Psoas muscle (tissue), 8 donors: ENCODE data around the gene KIF24. TPM values are rescaled to one million over a fixed set of nuclear protein-coding genes. Genes with fewer than 3 reads are reported as not detected.
A peak's percentile ranks its signal among the peaks of the same experiment; 100 is the strongest.

ENCODE experiments used
- ATAC-seq, 4 donors: fragments of 200-7000 bp; cut with Tn5 transposase; one replicate each; pipeline ENCODE4 v1.9.1; 2020; ENCODE audit warnings: moderate library complexity in 3 of 4, mild to moderate bottlenecking in 2 of 4
- DNase-seq, 2 donors: peaks; one replicate each; pipeline ENCODE4 v3.0.0-alpha.2; 2020
- H3K27ac ChIP-seq: fragments of 200-600 bp; one replicate; pipeline ENCODE4 v1.8.0; 2022
- H3K27me3 ChIP-seq, 3 donors: fragments of 200-600 bp in 1 of 3; one replicate each; pipeline versions ENCODE4 v1.6.1 to v1.8.0; 2013 to 2022; ENCODE audit warnings: low read length in 2 of 3, mild to moderate bottlenecking in 2 of 3, moderate library complexity in 1 of 3; ENCODE audit not compliant: insufficient read depth in 3 of 3
- H3K36me3 ChIP-seq, 2 donors: fragments of 200-600 bp in 1 of 2; one replicate each; pipeline versions ENCODE4 v1.6.1 to v1.8.0; 2013 to 2022; ENCODE audit warnings: low read depth in 1 of 2, mild to moderate bottlenecking in 1 of 2, moderate library complexity in 1 of 2; ENCODE audit not compliant: insufficient read depth in 1 of 2
- H3K4me1 ChIP-seq: fragments of 200-600 bp; one replicate; pipeline ENCODE4 v1.8.0; 2022
- H3K4me3 ChIP-seq: fragments of 200-600 bp; one replicate; pipeline ENCODE4 v1.8.0; 2022; ENCODE audit warnings: mild to moderate bottlenecking
- H3K9me3 ChIP-seq: fragments of 200-600 bp; one replicate; pipeline ENCODE4 v1.8.0; 2022
- WGBS, 3 donors: extraction: QIAGEN DNeasy Blood & Tissue Kit; methylation state at CpG; one replicate each; pipeline versions ENCODE4 v1.1.6 to v1.1.7; 2013; 5-methylcytosine and 5-hydroxymethylcytosine counted together
- intact Hi-C, 2 donors: fragments of 100-400 bp; cut with DNase I; formaldehyde crosslinking; loops; one replicate each; pipeline versions ENCODE4 v1.11.0 to v1.14.2; 2022
- polyA plus RNA-seq, 3 donors: library from polyadenylated mRNA; stranded (reverse); fragments of 200-250 nt; gene quantifications; one replicate each; pipeline ENCODE4 v1.2.3, GENCODE V29; 2013
- total RNA-seq, 4 donors: library from RNA; stranded (reverse); fragmentation: NEBNext Ultra II Directional in 2 of 4; extraction: Animal tissue kit (Norgen Biotek cat#: 25700) in 2 of 4; gene quantifications; one replicate each; pipeline versions ENCODE4 v1.2.1 to v1.2.4, GENCODE V29; 2021 to 2023
- TF ChIP-seq, protein P1 (sequence below): fragments of 200-600 bp; IDR thresholded peaks from one replicate; pipeline ENCODE4 v1.8.0; 2022; ENCODE audit warnings: antibody characterized with exemption
- donor health status: healthy with polysubstance abuse.
- donor health status: DM: no; HTN: no; CAD: no; lungs with moderate emphysema.
- donor health status: Bipolar disorder and iron deficiency.
- donor health status: healthy.
- donor health status: DM: yes; HTN: yes; CAD: no.
- donor health status: DM: no; HTN: no; CAD: no.
- donor health status: DM: no; HTN: no; CAD: no.
- donor health status: DM: yes; HTN: yes; CAD: no.

Gene KIF24
- total and polyA plus RNA-seq, 7 donors = 0.10 to 1.6 (median 0.50) TPM

DNA sequence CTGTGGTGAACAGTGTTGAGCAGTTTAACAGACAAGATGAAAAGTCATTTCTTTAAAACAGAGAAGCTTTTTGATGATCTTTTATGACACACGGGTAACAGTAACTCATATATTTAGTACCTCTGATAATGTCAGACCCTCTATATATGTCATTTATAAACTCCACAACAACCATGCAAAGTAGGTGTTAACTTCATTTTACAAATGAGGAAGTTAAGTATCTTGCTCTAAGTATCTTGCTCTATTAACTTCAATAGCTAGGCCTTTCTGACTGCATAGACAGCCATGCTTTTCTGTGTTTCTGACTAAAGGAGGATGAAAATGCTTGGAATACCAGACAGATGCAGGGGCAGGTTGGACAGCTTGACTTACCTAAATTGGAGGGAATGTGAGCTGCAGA is 2.1 kb upstream of the KIF24 start:
- no peaks in the 10 kb centered on the region for H3K27me3 ChIP-seq
- peaks cover 12% of the 10 kb centered on the region for H3K4me1 ChIP-seq
- no peaks in the 10 kb centered on the region for H3K9me3 ChIP-seq
- no peak overlapping the region for H3K27ac ChIP-seq
- no peak for DNase-seq
- TF ChIP-seq, protein P1, sequence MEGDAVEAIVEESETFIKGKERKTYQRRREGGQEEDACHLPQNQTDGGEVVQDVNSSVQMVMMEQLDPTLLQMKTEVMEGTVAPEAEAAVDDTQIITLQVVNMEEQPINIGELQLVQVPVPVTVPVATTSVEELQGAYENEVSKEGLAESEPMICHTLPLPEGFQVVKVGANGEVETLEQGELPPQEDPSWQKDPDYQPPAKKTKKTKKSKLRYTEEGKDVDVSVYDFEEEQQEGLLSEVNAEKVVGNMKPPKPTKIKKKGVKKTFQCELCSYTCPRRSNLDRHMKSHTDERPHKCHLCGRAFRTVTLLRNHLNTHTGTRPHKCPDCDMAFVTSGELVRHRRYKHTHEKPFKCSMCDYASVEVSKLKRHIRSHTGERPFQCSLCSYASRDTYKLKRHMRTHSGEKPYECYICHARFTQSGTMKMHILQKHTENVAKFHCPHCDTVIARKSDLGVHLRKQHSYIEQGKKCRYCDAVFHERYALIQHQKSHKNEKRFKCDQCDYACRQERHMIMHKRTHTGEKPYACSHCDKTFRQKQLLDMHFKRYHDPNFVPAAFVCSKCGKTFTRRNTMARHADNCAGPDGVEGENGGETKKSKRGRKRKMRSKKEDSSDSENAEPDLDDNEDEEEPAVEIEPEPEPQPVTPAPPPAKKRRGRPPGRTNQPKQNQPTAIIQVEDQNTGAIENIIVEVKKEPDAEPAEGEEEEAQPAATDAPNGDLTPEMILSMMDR = no peak
- peaks cover 0 to under 1% of the 10 kb centered on the region in 2 donors for H3K36me3 ChIP-seq
- WGBS, 3 donors = 78 to 86% (median 82%) methylated on average over 1 of the region's 1 CpG
- ATAC-seq = no peak
- H3K4me3 ChIP-seq = no peak overlapping the region
- intact Hi-C loops = loop anchor here (5.0 kb wide), 2 partner anchors 261 to 271 kb away; no protein-coding TSS in a partner anchor

DNA sequence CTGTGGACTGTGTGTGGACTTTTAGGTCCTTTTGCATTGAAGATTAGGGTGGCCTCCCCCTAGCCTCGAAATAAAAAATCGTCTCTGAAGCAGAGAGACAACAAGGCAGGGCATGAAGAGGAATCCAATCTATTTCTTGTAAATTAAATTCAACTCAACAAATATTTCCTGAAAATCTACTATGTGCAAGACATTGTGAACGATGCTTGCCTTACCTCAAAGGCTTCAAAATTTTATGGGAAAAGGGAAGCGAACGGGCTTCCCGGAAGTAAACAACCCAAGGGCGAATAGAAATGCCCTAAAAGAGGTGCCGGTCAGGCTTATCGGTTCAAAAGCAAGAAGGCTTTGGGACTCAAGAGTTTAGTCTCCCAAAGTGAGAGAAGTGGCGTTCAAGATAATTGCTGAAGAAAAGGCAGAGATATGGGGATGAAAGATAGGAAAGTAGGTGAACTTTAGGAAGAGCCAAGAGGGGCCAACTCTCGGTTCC is 525 bp downstream of the KIF24 start:
- peak overlapping the region; percentile 26 for H3K27ac ChIP-seq
- DNase-seq (no peak), ATAC-seq (no peak)
- H3K4me3 ChIP-seq = peak overlapping the region; percentile 76
- 5 to 6% (median 5%) methylated on average over 11 of the region's 11 CpGs for WGBS, 3 donors
- peaks cover 17% of the 10 kb centered on the region for H3K4me1 ChIP-seq
- no peaks in the 10 kb centered on the region for H3K27me3 ChIP-seq
- no peaks in the 10 kb centered on the region for H3K9me3 ChIP-seq
- H3K36me3 ChIP-seq = no peaks in the 10 kb centered on the region
- TF ChIP-seq, protein P1 = no peak
- intact Hi-C loops = loop anchor here in 1 of 2 donors (5.0 kb wide), 2 partner anchors 71 to 274 kb away; no protein-coding TSS in a partner anchor

DNA sequence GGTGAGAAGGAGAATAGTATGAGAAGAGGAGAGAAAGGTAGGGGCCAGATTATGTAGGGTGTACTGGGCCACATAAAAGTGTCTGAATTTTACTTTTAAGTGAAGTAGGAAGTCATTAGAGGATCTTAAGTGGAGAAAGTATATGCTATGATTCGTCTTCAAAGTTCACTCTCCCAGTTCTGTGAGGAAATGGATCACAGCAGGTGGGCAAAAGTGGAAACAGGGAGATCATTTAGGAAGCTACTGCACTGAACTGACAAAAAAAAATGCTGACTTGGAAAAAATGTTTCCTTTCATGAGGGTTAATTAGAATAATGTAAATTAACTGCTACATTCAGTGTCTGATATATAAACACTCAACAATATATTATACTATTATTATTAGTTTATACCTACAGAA is 2.4 kb downstream of the KIF24 start:
- ATAC-seq (no peak), DNase-seq (no peak)
- intact Hi-C loops = loop anchor here in 1 of 2 donors (5.0 kb wide), 2 partner anchors 69 to 276 kb away; no protein-coding TSS in a partner anchor
- TF ChIP-seq, protein P1 = no peak
- H3K27me3 ChIP-seq = no peaks in the 10 kb centered on the region
- no peak overlapping the region for H3K27ac ChIP-seq
- no peak overlapping the region for H3K4me3 ChIP-seq
- H3K9me3 ChIP-seq = no peaks in the 10 kb centered on the region
- H3K36me3 ChIP-seq = no peaks in the 10 kb centered on the region
- 66 to 72% (median 70%) methylated on average over 1 of the region's 1 CpG for WGBS, 3 donors
- H3K4me1 ChIP-seq = peaks cover 19% of the 10 kb centered on the region

GRCh38 chr9:34322899-34323591 is 6.0 kb downstream of the KIF24 start:
- no peaks in the 10 kb centered on the region for H3K27me3 ChIP-seq
- no peak overlapping the region for H3K4me3 ChIP-seq
- H3K4me1 ChIP-seq = peaks cover 15% of the 10 kb centered on the region
- H3K27ac ChIP-seq = peak overlapping the region; percentile 4
- no peaks in the 10 kb centered on the region for H3K9me3 ChIP-seq
- no peak for DNase-seq
- TF ChIP-seq, protein P1 = no peak
- intact Hi-C loops = no loop called here
- no peaks in the 10 kb centered on the region for H3K36me3 ChIP-seq
- 24 to 26% (median 26%) methylated on average over 2 of the region's 2 CpGs for WGBS, 3 donors
- ATAC-seq = peak in 2 of 4 donors; percentile 27 to 54
